ENCODE results near the gene TMEM131L.
"Not testable (repeated sequence)": the region's sequence is repeated elsewhere in the genome, so short reads cannot be mapped to it uniquely, and the experiment has no call there.

The TMEM131L gene

GRCh38 chr4:153547520-153547919 lies 81.4 kb downstream of the TMEM131L start:
- H3K9ac ChIP-seq (ENCODE audit: low read length) = no peak overlapping the region
- peaks cover 2% of the 10 kb centered on the region for H3K79me2 ChIP-seq (ENCODE audit: control insufficient read depth, insufficient read depth, low read length)
- H3K4ac ChIP-seq (ENCODE audit: low read depth, low read length) = no peak overlapping the region
- no peaks in the 10 kb centered on the region for H3K27me3 ChIP-seq (ENCODE audit: insufficient read depth, low read length, poor library complexity)
- no peak overlapping the region for H3K18ac ChIP-seq (ENCODE audit: low read length)
- H2BK120ac ChIP-seq (ENCODE audit: low read depth, low read length) = no peak overlapping the region
- no peak overlapping the region for H3K27ac ChIP-seq (ENCODE audit: low read depth, low read length)
- H3K79me1 ChIP-seq (ENCODE audit: low read length) = no peaks in the 10 kb centered on the region
- H2AK5ac ChIP-seq (ENCODE audit: low read length) = no peak overlapping the region
- H2BK5ac ChIP-seq (ENCODE audit: low read length) = no peak overlapping the region
- H3K4me3 ChIP-seq (ENCODE audit: low read length) = no peak overlapping the region
- H3K36me3 ChIP-seq (ENCODE audit: control insufficient read depth, insufficient read depth, low read length) = no peaks in the 10 kb centered on the region
- H2BK15ac ChIP-seq (replicated peaks; ENCODE audit: low read depth) = no peak overlapping the region
- H3K4me1 ChIP-seq (ENCODE audit: control insufficient read depth, low read depth, low read length) = no peaks in the 10 kb centered on the region
- no peak overlapping the region for H4K5ac ChIP-seq (ENCODE audit: low read length)
- no peak for DNase-seq
- no peak overlapping the region for H3K56ac ChIP-seq (ENCODE audit: low read length)
- H4K8ac ChIP-seq (ENCODE audit: low read depth, low read length) = no peak overlapping the region
- WGBS (ENCODE audit: extremely low coverage, insufficient coverage, low lambda C conversion rate) = no CpG with 5 or more reads among the region's 5 CpGs
- no peak overlapping the region for H3K23ac ChIP-seq (ENCODE audit: low read length)
- H3K4me2 ChIP-seq (ENCODE audit: low read length) = no peak overlapping the region

- H3K79me1 ChIP-seq (ENCODE audit: low read length); DNase-seq: not testable (repeated sequence)
Observed at GRCh38 chr4:153548907-153549306, 82.7 kb downstream of the TMEM131L start.

DNA sequence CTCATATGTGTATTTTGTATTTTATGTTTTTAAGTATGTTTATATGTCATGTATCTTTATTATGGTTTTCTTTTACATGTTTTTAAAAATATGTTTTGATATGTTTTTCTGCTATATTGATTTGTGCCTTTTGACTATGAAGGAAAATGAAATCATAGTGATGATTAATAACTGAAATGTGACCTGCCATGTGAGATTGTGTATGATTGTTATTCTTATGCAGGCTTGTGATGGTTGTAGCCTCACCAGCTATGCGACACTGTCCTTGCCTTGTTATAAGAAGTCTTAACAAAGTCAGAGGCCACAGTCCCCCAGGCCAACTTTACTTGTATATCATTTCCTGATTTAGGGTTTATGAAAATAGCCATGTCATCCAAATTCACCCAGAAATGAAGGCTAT lies 83.2 kb downstream of the TMEM131L start:
- no peaks in the 10 kb centered on the region for H3K79me1 ChIP-seq (ENCODE audit: low read length)
- no peak overlapping the region for H3K27ac ChIP-seq (ENCODE audit: low read depth, low read length)
- H2AK5ac ChIP-seq (ENCODE audit: low read length) = no peak overlapping the region
- H3K4me2 ChIP-seq (ENCODE audit: low read length) = no peak overlapping the region
- H3K23ac ChIP-seq (ENCODE audit: low read length) = no peak overlapping the region
- no peaks in the 10 kb centered on the region for H3K27me3 ChIP-seq (ENCODE audit: insufficient read depth, low read length, poor library complexity)
- H3K4me3 ChIP-seq (ENCODE audit: low read length) = no peak overlapping the region
- WGBS (ENCODE audit: extremely low coverage, insufficient coverage, low lambda C conversion rate) = no CpG with 5 or more reads among the region's 1 CpG
- H2BK15ac ChIP-seq (replicated peaks; ENCODE audit: low read depth) = no peak overlapping the region
- H3K36me3 ChIP-seq (ENCODE audit: control insufficient read depth, insufficient read depth, low read length) = no peaks in the 10 kb centered on the region
- no peaks in the 10 kb centered on the region for H3K4me1 ChIP-seq (ENCODE audit: control insufficient read depth, low read depth, low read length)
- no peak overlapping the region for H3K56ac ChIP-seq (ENCODE audit: low read length)
- H2BK5ac ChIP-seq (ENCODE audit: low read length) = no peak overlapping the region
- H3K9ac ChIP-seq (ENCODE audit: low read length) = no peak overlapping the region
- H4K5ac ChIP-seq (ENCODE audit: low read length) = no peak overlapping the region
- no peak overlapping the region for H2BK120ac ChIP-seq (ENCODE audit: low read depth, low read length)
- no peak overlapping the region for H4K8ac ChIP-seq (ENCODE audit: low read depth, low read length)
- no peak overlapping the region for H3K4ac ChIP-seq (ENCODE audit: low read depth, low read length)
- DNase-seq = no peak
- H3K18ac ChIP-seq (ENCODE audit: low read length) = no peak overlapping the region
- no peaks in the 10 kb centered on the region for H3K79me2 ChIP-seq (ENCODE audit: control insufficient read depth, insufficient read depth, low read length)

More at GRCh38 chr4:153548907-153549306, 82.7 kb downstream of the TMEM131L start:
- not testable (repeated sequence) for H2BK15ac ChIP-seq (replicated peaks; ENCODE audit: low read depth); H3K27me3 ChIP-seq (ENCODE audit: insufficient read depth, low read length, poor library complexity); H2BK120ac ChIP-seq (ENCODE audit: low read depth, low read length); H3K18ac ChIP-seq (ENCODE audit: low read length); H3K4me3 ChIP-seq (ENCODE audit: low read length); H3K36me3 ChIP-seq (ENCODE audit: control insufficient read depth, insufficient read depth, low read length); H2BK5ac ChIP-seq (ENCODE audit: low read length); H4K8ac ChIP-seq (ENCODE audit: low read depth, low read length); H3K4me2 ChIP-seq (ENCODE audit: low read length); H3K9ac ChIP-seq (ENCODE audit: low read length); H3K79me2 ChIP-seq (ENCODE audit: control insufficient read depth, insufficient read depth, low read length); H3K56ac ChIP-seq (ENCODE audit: low read length); H3K23ac ChIP-seq (ENCODE audit: low read length); H3K4ac ChIP-seq (ENCODE audit: low read depth, low read length); H3K4me1 ChIP-seq (ENCODE audit: control insufficient read depth, low read depth, low read length); H3K27ac ChIP-seq (ENCODE audit: low read depth, low read length); H2AK5ac ChIP-seq (ENCODE audit: low read length); H4K5ac ChIP-seq (ENCODE audit: low read length)
- WGBS (ENCODE audit: extremely low coverage, insufficient coverage, low lambda C conversion rate) = no CpG with 5 or more reads among the region's 3 CpGs

DNA sequence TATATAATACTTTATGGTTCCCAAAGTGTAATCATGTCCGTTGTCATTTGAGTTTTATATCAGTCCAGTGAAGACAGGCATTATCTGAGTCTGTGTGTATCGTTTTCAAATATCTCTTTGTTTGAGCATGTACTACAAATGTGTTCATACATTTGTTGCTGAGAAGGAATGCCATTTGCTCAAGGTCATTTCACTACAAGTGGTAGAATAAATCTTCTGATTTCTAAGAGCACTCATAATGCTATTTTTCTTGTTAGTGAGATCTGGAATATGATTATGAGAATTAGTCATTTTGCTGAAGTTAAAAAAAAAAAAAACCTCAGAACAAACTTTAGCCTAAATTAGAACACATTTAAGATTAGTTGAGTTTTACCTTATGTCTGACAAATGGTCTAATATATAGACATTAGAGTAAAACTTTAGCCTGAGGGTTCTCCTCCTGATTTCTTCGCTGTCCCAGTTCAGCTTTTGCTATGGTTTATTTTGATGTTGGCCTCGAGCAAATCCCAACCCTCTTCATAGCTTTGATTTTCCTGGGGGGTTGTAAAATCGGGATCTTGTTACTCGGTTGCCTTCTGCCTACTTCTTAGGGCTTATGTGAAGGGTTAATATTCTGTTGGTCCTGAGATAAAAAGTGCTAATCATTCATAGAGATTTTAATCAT lies 87.1 kb downstream of the TMEM131L start:
- Histone ChIP-seq H3K56ac (ENCODE audit: low read length) (no peak overlapping the region), H3K4me3 (ENCODE audit: low read length) (no peak overlapping the region), H3K4me2 (ENCODE audit: low read length) (no peak overlapping the region), H2AK5ac (ENCODE audit: low read length) (no peak overlapping the region), H3K79me2 (ENCODE audit: control insufficient read depth, insufficient read depth, low read length) (no peaks in the 10 kb centered on the region), H3K27ac (ENCODE audit: low read depth, low read length) (no peak overlapping the region), H4K5ac (ENCODE audit: low read length) (no peak overlapping the region), H2BK15ac (replicated peaks; ENCODE audit: low read depth) (no peak overlapping the region), H3K4ac (ENCODE audit: low read depth, low read length) (no peak overlapping the region), H2BK5ac (ENCODE audit: low read length) (no peak overlapping the region), H3K79me1 (ENCODE audit: low read length) (no peaks in the 10 kb centered on the region), H3K36me3 (ENCODE audit: control insufficient read depth, insufficient read depth, low read length) (no peaks in the 10 kb centered on the region), H3K23ac (ENCODE audit: low read length) (no peak overlapping the region), H3K4me1 (ENCODE audit: control insufficient read depth, low read depth, low read length) (no peaks in the 10 kb centered on the region), H2BK120ac (ENCODE audit: low read depth, low read length) (no peak overlapping the region), H4K8ac (ENCODE audit: low read depth, low read length) (no peak overlapping the region), H3K9ac (ENCODE audit: low read length) (no peak overlapping the region), H3K18ac (ENCODE audit: low read length) (no peak overlapping the region), H3K27me3 (ENCODE audit: insufficient read depth, low read length, poor library complexity) (no peaks in the 10 kb centered on the region)
- no peak for DNase-seq
- WGBS (ENCODE audit: extremely low coverage, insufficient coverage, low lambda C conversion rate) = no CpG with 5 or more reads among the region's 6 CpGs

- H3K4me1 ChIP-seq (ENCODE audit: control insufficient read depth, low read depth, low read length) = no peaks in the 10 kb centered on the region
- H3K4me3 ChIP-seq (ENCODE audit: low read length) = no peak overlapping the region
- H3K27ac ChIP-seq (ENCODE audit: low read depth, low read length) = no peak overlapping the region
- no peak for DNase-seq
- no peak overlapping the region for H4K8ac ChIP-seq (ENCODE audit: low read depth, low read length)
- no peaks in the 10 kb centered on the region for H3K36me3 ChIP-seq (ENCODE audit: control insufficient read depth, insufficient read depth, low read length)
- H3K79me1 ChIP-seq (ENCODE audit: low read length) = no peaks in the 10 kb centered on the region
- no peak overlapping the region for H3K56ac ChIP-seq (ENCODE audit: low read length)
- H3K23ac ChIP-seq (ENCODE audit: low read length) = no peak overlapping the region
- H3K18ac ChIP-seq (ENCODE audit: low read length) = no peak overlapping the region
- H3K4me2 ChIP-seq (ENCODE audit: low read length) = no peak overlapping the region
- H4K5ac ChIP-seq (ENCODE audit: low read length) = no peak overlapping the region
- H2BK15ac ChIP-seq (replicated peaks; ENCODE audit: low read depth) = no peak overlapping the region
- H2BK120ac ChIP-seq (ENCODE audit: low read depth, low read length) = no peak overlapping the region
- H3K79me2 ChIP-seq (ENCODE audit: control insufficient read depth, insufficient read depth, low read length) = no peaks in the 10 kb centered on the region
- no peaks in the 10 kb centered on the region for H3K27me3 ChIP-seq (ENCODE audit: insufficient read depth, low read length, poor library complexity)
- no peak overlapping the region for H3K4ac ChIP-seq (ENCODE audit: low read depth, low read length)
- no peak overlapping the region for H3K9ac ChIP-seq (ENCODE audit: low read length)
- H2BK5ac ChIP-seq (ENCODE audit: low read length) = no peak overlapping the region
- no peak overlapping the region for H2AK5ac ChIP-seq (ENCODE audit: low read length)
Observed at GRCh38 chr4:153553819-153554170, 87.6 kb downstream of the TMEM131L start.

- Histone ChIP-seq H3K27ac (ENCODE audit: low read depth, low read length) (no peak overlapping the region), H3K79me2 (ENCODE audit: control insufficient read depth, insufficient read depth, low read length) (no peaks in the 10 kb centered on the region), H3K9ac (ENCODE audit: low read length) (no peak overlapping the region), H2BK120ac (ENCODE audit: low read depth, low read length) (no peak overlapping the region), H3K4me2 (ENCODE audit: low read length) (no peak overlapping the region), H3K79me1 (ENCODE audit: low read length) (no peaks in the 10 kb centered on the region), H2BK15ac (replicated peaks; ENCODE audit: low read depth) (no peak overlapping the region), H3K27me3 (ENCODE audit: insufficient read depth, low read length, poor library complexity) (no peaks in the 10 kb centered on the region), H3K56ac (ENCODE audit: low read length) (no peak overlapping the region), H3K18ac (ENCODE audit: low read length) (no peak overlapping the region), H4K8ac (ENCODE audit: low read depth, low read length) (no peak overlapping the region), H3K4me3 (ENCODE audit: low read length) (no peak overlapping the region), H3K4me1 (ENCODE audit: control insufficient read depth, low read depth, low read length) (no peaks in the 10 kb centered on the region), H3K36me3 (ENCODE audit: control insufficient read depth, insufficient read depth, low read length) (no peaks in the 10 kb centered on the region), H2AK5ac (ENCODE audit: low read length) (no peak overlapping the region), H3K23ac (ENCODE audit: low read length) (no peak overlapping the region), H3K4ac (ENCODE audit: low read depth, low read length) (no peak overlapping the region), H2BK5ac (ENCODE audit: low read length) (no peak overlapping the region), H4K5ac (ENCODE audit: low read length) (no peak overlapping the region)
- no CpG with 5 or more reads among the region's 5 CpGs for WGBS (ENCODE audit: extremely low coverage, insufficient coverage, low lambda C conversion rate)
- DNase-seq = no peak
Observed at GRCh38 chr4:153555730-153556434, 89.7 kb downstream of the TMEM131L start.

All from mesendoderm (in vitro differentiated cells).